ENCODE results near the gene PRKCA.

- TF ChIP-seq POLR2AphosphoS5 (IDR thresholded peaks at IDR 0.05; ENCODE audit: low read depth, low read length) (no peak), SIN3A (IDR thresholded peaks at IDR 0.05; ENCODE audit: borderline replicate concordance, insufficient read depth, low read length) (no peak)
Measured at GRCh38 chr17:66371561-66371960, 69.1 kb downstream of the PRKCA start.
